ENCODE measurements around the gene USP49.
A peak's percentile ranks its signal among the peaks of the same experiment; 100 is the strongest.

USP49 gene

GRCh38 chr6:41874741-41875140 lies 20.4 kb downstream of the USP49 start:
- no peak for DNase-seq (ENCODE audit: low spot score)

- DNase-seq (ENCODE audit: low spot score) = no peak
Measured at GRCh38 chr6:41872147-41872546, 23.0 kb downstream of the USP49 start.

DNA sequence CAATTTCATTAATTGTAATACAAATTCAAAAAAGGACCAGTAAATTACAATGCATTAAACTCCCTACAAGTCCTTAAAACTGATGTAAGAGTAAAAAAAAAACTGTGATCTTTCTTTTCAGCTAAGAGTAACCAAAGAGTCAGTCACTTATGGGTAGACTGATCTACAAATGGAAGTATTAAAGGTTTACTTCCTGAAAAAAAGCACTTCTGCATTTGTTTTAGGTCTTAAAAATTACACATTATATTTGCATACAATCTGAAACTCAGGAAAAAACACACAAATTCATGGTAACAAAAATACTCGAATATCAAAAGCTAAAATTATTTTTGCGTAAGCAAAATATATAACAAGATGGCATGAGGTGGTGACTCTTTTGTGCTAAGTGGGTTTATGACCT lies 23.5 kb downstream of the USP49 start:
- no peak for DNase-seq (ENCODE audit: low spot score)

GRCh38 chr6:41859356-41859755 lies 35.8 kb downstream of the USP49 start:
- no peak for DNase-seq (ENCODE audit: low spot score)

GRCh38 chr6:41858703-41859102 lies 36.5 kb downstream of the USP49 start:
- no peak for DNase-seq (ENCODE audit: low spot score)

GRCh38 chr6:41850861-41851260 lies 44.3 kb downstream of the USP49 start:
- no peak for DNase-seq (ENCODE audit: low spot score)

- DNase-seq (ENCODE audit: low spot score) = peak; percentile 90
Measured at GRCh38 chr6:41846666-41847237, 48.4 kb downstream of the USP49 start.

- no peak for DNase-seq (ENCODE audit: low spot score)
Measured at GRCh38 chr6:41843178-41843577, 52.0 kb downstream of the USP49 start.

DNA sequence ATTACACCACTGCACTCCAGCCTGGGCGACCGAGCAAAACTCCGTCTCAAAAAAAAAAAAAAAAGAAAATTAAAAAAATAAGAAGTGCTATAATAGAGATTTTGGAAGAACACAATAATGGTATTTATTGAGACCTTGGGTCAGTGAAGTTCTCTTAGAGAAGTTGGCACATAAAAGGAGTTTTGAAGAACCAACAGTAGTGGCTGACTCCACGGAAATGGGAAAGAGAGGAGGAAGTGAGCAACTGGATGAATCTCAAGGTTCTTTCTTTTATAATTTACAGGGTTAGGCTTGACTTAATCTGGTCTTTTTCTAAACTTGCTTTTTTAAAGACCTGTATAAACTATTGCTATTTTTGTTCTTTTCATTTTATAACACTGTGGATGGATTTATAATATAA lies 54.8 kb downstream of the USP49 start:
- no peak for DNase-seq (ENCODE audit: low spot score)

GRCh38 chr6:41836660-41837052 lies 58.5 kb downstream of the USP49 start:
- no peak for DNase-seq (ENCODE audit: low spot score)

DNA sequence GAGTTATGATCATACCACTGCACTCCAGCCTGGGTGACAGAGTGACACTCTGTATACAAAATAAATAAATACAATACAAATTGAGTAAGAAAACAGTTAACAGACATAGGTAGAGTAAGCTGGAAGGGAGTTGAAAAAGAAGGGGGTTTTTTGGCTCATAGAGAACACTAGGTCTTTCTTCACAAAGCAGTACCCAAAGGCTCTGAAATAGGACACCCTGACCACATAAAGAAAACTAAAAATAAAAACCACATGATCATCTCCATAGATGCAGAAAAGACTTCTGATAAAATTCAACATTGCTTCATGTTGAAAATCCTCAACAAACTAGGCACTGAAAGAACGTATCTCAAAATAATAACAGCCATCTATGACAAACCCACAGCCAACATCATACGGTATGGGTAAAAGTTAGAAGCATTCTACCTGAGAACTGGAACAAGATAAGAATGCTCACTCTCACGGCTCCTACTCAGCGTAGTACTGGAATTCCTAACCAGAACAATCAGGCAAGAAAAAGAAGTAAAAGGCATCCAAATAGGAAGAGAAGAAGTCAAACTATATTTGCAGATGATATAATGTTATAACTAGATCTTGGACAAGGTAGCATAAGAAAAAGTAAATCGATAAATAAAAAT lies 59.0 kb downstream of the USP49 start:
- DNase-seq (ENCODE audit: low spot score) = no peak

DNA sequence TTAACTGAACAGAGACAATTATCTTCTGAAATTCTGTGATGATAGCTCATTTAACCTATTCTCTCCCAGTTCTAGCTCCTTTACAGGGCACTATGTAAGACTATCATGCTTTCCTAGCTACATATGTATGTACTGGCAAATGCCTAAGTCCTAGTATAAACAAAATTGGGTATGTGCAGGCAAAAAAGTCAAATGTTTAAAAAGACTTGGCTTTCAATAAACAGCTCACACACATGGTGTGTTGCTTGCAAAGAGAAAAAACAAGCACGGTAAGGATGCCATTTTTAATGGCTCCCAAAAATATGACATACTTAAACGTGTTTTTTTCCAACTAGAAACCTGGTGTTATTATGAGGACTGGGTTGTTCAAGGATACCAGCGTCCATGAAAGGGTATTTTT lies 62.9 kb downstream of the USP49 start:
- no peak for DNase-seq (ENCODE audit: low spot score)

GRCh38 chr6:41826343-41827022 lies 68.7 kb downstream of the USP49 start:
- no peak for DNase-seq (ENCODE audit: low spot score)

GRCh38 chr6:41824571-41825569 lies 70.3 kb downstream of the USP49 start:
- DNase-seq (ENCODE audit: low spot score) = peak; percentile 40

DNA sequence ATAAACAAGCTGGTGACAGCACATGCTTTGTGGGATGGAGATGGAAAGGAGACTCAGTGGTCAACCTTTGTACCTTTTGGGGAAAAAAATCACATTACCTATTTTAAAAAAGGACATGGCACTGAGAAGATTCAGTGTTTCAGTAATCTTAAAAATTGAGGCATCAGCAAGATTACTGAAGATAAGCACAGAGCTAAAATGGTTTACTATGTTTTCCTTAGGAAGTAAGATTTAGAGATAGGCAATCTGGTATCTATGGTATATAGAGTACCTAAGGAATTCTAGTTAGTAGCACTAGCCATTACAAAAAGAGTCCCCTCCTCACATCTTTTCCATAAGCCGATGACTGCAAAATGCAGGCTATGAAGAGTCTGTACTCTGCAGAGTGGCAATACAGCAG lies 72.0 kb downstream of the USP49 start:
- no peak for DNase-seq (ENCODE audit: low spot score)

- DNase-seq (ENCODE audit: low spot score) = no peak
Measured at GRCh38 chr6:41822021-41822420, 73.2 kb downstream of the USP49 start.

- DNase-seq (ENCODE audit: low spot score) = no peak
Measured at GRCh38 chr6:41821266-41821665, 73.9 kb downstream of the USP49 start.

- no peak for DNase-seq (ENCODE audit: low spot score)
Measured at GRCh38 chr6:41818271-41819054, 76.7 kb downstream of the USP49 start.

- DNase-seq (ENCODE audit: low spot score) = no peak
Measured at GRCh38 chr6:41815587-41815986, 79.6 kb downstream of the USP49 start.

- no peak for DNase-seq (ENCODE audit: low spot score)
Measured at GRCh38 chr6:41814629-41815028, 80.5 kb downstream of the USP49 start.

- DNase-seq (ENCODE audit: low spot score) = no peak
Measured at GRCh38 chr6:41813956-41814355, 81.2 kb downstream of the USP49 start.

- DNase-seq (ENCODE audit: low spot score) = no peak
Measured at GRCh38 chr6:41813469-41813868, 81.7 kb downstream of the USP49 start.
